Neural progenitor cell (in vitro differentiated cells): Measurements from ENCODE around the gene CPNE2. TPM values are rescaled to one million over a fixed set of nuclear protein-coding genes. Genes with fewer than 3 reads are reported as not detected.
"Not testable (repeated sequence)": the region's sequence is repeated elsewhere in the genome, so short reads cannot be mapped to it uniquely, and the experiment has no call there.

Experiments
- DNase-seq: peaks from one replicate; pipeline ENCODE4 v3.0.0-alpha.2; 2016; ENCODE audit warnings: low spot score
- H2AFZ ChIP-seq: fragments of 200-600 bp; sonication (generic); replicated peaks from 2 replicates; pipeline ENCODE4 v1.6.1; 2016; ENCODE audit warnings: antibody characterized with exemption
- H3F3A ChIP-seq: fragments of 200-600 bp; sonication (generic); 2 replicates; pipeline ENCODE4 v1.6.1; 2016; ENCODE audit warnings: antibody characterized with exemption, low read depth
- H3K27ac ChIP-seq: fragments of 200-600 bp; sonication (generic); 2 replicates; pipeline ENCODE4 v1.5.1; 2016; ENCODE audit warnings: mild to moderate bottlenecking
- H3K27me3 ChIP-seq: fragments of 200-600 bp; sonication (generic); 2 replicates; pipeline ENCODE4 v1.6.1; 2016; ENCODE audit warnings: mild to moderate bottlenecking, moderate library complexity
- H3K36me3 ChIP-seq: fragments of 200-600 bp; sonication (generic); 2 replicates; pipeline ENCODE4 v1.5.1; 2016
- H3K4me1 ChIP-seq: fragments of 200-600 bp; sonication (generic); 2 replicates; pipeline ENCODE4 v1.6.1; 2016; ENCODE audit warnings: mixed run types
- H3K4me2 ChIP-seq: fragments of 200-600 bp; sonication (generic); 2 replicates; pipeline ENCODE4 v1.6.1; 2016
- H3K4me3 ChIP-seq: fragments of 200-600 bp; sonication (generic); 2 replicates; pipeline ENCODE4 v1.5.1; 2016
- H3K79me2 ChIP-seq: fragments of 200-600 bp; sonication (generic); 2 replicates; pipeline ENCODE4 v1.6.1; 2016; ENCODE audit warnings: low read depth
- H3K9ac ChIP-seq: fragments of 200-600 bp; sonication (generic); 2 replicates; pipeline ENCODE4 v1.6.1; 2016
- H3K9me3 ChIP-seq: fragments of 200-600 bp; sonication (generic); 2 replicates; pipeline ENCODE4 v1.5.1; 2016; ENCODE audit warnings: low read depth
- H4K20me1 ChIP-seq: fragments of 200-600 bp; sonication (generic); 2 replicates; pipeline ENCODE4 v1.6.1; 2016; ENCODE audit warnings: low read depth
- H3K27ac Mint-ChIP-seq: 3 replicates; pipeline ENCODE4 v1.8.0; 2021; ENCODE audit warnings: mixed read lengths
- H3K27me3 Mint-ChIP-seq: 2 replicates; pipeline ENCODE4 v1.8.0; 2022; ENCODE audit warnings: low read depth, mild to moderate bottlenecking, inconsistent platforms, moderate library complexity, mixed read lengths; ENCODE audit not compliant: insufficient read depth
- H3K36me3 Mint-ChIP-seq: 3 replicates; pipeline ENCODE4 v1.8.0; 2021; ENCODE audit warnings: mixed read lengths
- H3K4me1 Mint-ChIP-seq: 3 replicates; pipeline ENCODE4 v1.8.0; 2021; ENCODE audit warnings: mixed read lengths
- H3K4me3 Mint-ChIP-seq: 3 replicates; pipeline ENCODE4 v1.8.0; 2021; ENCODE audit warnings: mild to moderate bottlenecking, moderate library complexity, mixed read lengths
- H3K9me3 Mint-ChIP-seq: 3 replicates; pipeline ENCODE4 v1.8.0; 2020; ENCODE audit warnings: mixed read lengths
- EZH2 ChIP-seq: fragments of 200-600 bp; sonication (generic); IDR thresholded peaks from 2 replicates; pipeline ENCODE4 v1.6.1; 2017; ENCODE audit warnings: antibody characterized with exemption, mild to moderate bottlenecking, moderate library complexity
- EZH2phosphoT487 ChIP-seq: fragments of 200-600 bp; sonication (generic); IDR thresholded peaks from 2 replicates; pipeline ENCODE4 v1.6.1; 2017; ENCODE audit warnings: antibody characterized with exemption
- total RNA-seq: library from RNA; depleted of rRNA; stranded (reverse); fragments of >200 nt; gene quantifications from 2 replicates; pipeline ENCODE4 v1.2.3, GENCODE V29; 2015; ENCODE audit warnings: low replicate concordance
- TF ChIP-seq, protein P1 (sequence below): fragments of 200-600 bp; sonication (generic); IDR thresholded peaks from 2 replicates; pipeline ENCODE4 v1.5.1; 2017; ENCODE audit warnings: antibody characterized with exemption, mild to moderate bottlenecking

Gene CPNE2
- total RNA-seq, 1 donor from 2014 or later, result 19.8 TPM

DNA sequence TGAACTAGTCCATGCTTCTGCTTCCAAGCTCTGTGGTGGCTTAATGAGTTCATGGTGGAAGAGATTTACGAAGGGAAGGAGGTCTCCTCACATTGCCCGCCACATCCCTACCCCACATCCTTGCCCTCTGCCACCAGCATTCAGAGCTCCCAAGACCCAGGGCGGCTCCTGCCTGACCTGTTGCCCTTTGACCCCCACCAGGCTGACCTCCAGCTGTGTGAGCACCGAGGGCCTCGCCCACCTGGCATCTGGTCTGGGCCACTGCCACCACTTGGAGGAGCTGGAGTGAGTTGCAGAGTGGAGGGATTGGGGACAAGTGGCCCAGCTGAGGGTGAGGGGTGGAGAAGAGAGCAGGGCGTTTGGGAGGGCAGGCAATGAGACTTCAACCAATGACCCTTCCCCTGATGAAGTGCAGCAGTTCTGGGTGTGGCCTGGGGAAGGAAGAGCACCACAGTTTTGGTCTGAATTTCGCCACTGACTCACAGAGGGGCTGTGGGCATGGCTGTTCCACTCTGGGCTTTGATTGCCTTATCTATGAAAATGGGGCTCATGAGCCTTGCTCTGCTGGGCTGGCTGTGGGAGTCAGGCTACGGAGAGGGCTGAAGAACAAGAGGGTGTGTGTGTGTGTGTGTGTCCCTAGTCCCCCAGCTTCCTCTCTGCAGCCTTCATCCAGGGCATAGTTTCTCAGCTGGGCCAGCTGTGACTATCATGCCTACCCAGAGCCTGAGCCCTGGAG is 22.6 kb upstream of the CPNE2 start:
- DNase-seq, result no peak
- Histone ChIP-seq H4K20me1 (no peaks in the 10 kb centered on the region), H3K36me3 (no peaks in the 10 kb centered on the region), H3K79me2 (no peaks in the 10 kb centered on the region), H3K4me1 (peaks cover 9% of the 10 kb centered on the region), H3F3A (no peaks in the 10 kb centered on the region), H3K27ac (no peak overlapping the region), H3K4me2 (no peak overlapping the region), H3K27me3 (no peaks in the 10 kb centered on the region), H3K9me3 (no peaks in the 10 kb centered on the region), H3K4me3 (no peak overlapping the region), H3K9ac (no peak overlapping the region), H2AFZ (no peak overlapping the region)
- Mint-ChIP-seq H3K36me3 (no peaks in the 10 kb centered on the region), H3K27ac (no peak overlapping the region), H3K27me3 (no peaks in the 10 kb centered on the region), H3K9me3 (no peaks in the 10 kb centered on the region), H3K4me3 (no peak overlapping the region), H3K4me1 (peaks cover 15% of the 10 kb centered on the region)
- TF ChIP-seq, protein P1, sequence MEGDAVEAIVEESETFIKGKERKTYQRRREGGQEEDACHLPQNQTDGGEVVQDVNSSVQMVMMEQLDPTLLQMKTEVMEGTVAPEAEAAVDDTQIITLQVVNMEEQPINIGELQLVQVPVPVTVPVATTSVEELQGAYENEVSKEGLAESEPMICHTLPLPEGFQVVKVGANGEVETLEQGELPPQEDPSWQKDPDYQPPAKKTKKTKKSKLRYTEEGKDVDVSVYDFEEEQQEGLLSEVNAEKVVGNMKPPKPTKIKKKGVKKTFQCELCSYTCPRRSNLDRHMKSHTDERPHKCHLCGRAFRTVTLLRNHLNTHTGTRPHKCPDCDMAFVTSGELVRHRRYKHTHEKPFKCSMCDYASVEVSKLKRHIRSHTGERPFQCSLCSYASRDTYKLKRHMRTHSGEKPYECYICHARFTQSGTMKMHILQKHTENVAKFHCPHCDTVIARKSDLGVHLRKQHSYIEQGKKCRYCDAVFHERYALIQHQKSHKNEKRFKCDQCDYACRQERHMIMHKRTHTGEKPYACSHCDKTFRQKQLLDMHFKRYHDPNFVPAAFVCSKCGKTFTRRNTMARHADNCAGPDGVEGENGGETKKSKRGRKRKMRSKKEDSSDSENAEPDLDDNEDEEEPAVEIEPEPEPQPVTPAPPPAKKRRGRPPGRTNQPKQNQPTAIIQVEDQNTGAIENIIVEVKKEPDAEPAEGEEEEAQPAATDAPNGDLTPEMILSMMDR, result no peak

DNA sequence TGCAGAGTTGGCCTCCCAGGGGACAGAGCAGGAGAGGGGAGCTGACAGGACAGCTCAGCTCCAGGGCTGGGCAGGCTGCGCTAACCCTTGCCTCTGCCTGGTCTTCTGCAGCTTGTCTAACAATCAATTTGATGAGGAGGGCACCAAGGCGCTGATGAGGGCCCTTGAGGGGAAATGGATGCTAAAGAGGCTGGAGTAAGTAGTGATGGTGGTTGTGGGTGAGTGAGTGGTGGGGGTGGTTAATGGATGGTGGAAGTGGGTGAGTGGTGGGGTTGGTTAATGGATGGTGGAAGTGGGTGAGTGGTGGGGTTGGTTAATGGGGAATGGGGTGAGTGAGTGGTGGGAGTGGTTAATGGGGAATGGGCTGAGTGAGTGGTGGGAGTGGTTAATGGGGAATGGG is 22.0 kb upstream of the CPNE2 start:
- Histone ChIP-seq H3K9me3 (no peaks in the 10 kb centered on the region), H4K20me1 (no peaks in the 10 kb centered on the region), H3F3A (no peaks in the 10 kb centered on the region), H3K27ac (no peak overlapping the region), H3K9ac (no peak overlapping the region), H3K79me2 (no peaks in the 10 kb centered on the region), H3K4me2 (no peak overlapping the region), H2AFZ (no peak overlapping the region), H3K4me3 (no peak overlapping the region), H3K27me3 (no peaks in the 10 kb centered on the region), H3K36me3 (no peaks in the 10 kb centered on the region), H3K4me1 (peaks cover 8% of the 10 kb centered on the region)
- Mint-ChIP-seq H3K27ac (no peak overlapping the region), H3K4me3 (no peak overlapping the region), H3K27me3 (no peaks in the 10 kb centered on the region), H3K36me3 (no peaks in the 10 kb centered on the region), H3K4me1 (peaks cover 11% of the 10 kb centered on the region), H3K9me3 (no peaks in the 10 kb centered on the region)
- TF ChIP-seq EZH2phosphoT487 (no peak), EZH2 (no peak)
- TF ChIP-seq, protein P1, result no peak
- DNase-seq, result no peak

DNA sequence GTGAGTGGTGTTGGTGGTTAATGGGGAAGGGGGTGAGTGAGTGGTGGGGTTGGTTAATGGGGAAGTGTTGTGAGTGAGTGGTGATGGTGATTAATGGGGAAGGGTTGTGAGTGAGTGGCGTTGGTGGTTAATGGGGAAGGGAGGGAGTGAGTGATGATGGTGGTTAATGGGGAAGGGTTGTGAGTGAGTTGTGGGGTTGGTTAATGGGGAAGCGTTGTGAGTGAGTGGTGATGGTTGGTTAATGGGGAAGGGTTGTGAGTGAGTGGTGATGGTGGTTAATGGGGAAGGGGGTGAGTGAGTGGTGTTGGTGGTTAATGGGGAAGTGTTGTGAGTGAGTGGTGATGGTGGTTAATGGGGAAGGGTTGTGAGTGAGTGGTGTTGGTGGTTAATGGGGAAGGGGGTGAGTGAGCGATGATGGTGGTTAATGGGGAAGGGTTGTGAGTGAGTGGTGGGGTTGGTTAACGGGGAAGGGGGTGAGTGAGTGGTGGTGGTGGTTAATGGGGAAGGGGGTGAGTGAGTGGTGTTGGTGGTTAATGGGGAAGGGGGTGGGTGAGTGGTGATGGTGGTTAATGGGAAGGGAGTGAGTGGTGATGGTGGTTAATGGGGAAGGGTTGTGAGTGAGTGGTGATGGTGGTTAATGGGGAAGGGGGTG is 21.2 kb upstream of the CPNE2 start:
- not testable (repeated sequence) for H2AFZ ChIP-seq, H3K9ac ChIP-seq, H3F3A ChIP-seq, DNase-seq, H3K79me2 ChIP-seq, H3K9me3 Mint-ChIP-seq, H3K36me3 ChIP-seq, H3K4me3 ChIP-seq, H3K4me2 ChIP-seq, H3K27me3 Mint-ChIP-seq, H3K27me3 ChIP-seq, H3K27ac ChIP-seq, H3K36me3 Mint-ChIP-seq, H4K20me1 ChIP-seq, H3K27ac Mint-ChIP-seq, H3K4me3 Mint-ChIP-seq, H3K9me3 ChIP-seq, H3K4me1 Mint-ChIP-seq, H3K4me1 ChIP-seq
